Measurements from ENCODE around the gene TMEM273.

Gene TMEM273, protein sequence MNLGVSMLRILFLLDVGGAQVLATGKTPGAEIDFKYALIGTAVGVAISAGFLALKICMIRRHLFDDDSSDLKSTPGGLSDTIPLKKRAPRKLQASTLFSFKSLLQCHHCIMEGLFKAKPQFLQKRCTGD

GRCh38 chr10:49187950-49188761, at the start of gene TMEM273:
Gene TMEM273, minus strand, starts transcription at chr10:49188391. Its CDS starts 55 bp downstream, at chr10:49188336.
- TF ChIP-seq ZFX (IDR thresholded peaks at IDR 0.05) (no peak), CTCF (conservative IDR thresholded peaks at IDR 0.05) (no peak)
- no peak within 1 kb of the TSS for H3K27ac ChIP-seq

DNA sequence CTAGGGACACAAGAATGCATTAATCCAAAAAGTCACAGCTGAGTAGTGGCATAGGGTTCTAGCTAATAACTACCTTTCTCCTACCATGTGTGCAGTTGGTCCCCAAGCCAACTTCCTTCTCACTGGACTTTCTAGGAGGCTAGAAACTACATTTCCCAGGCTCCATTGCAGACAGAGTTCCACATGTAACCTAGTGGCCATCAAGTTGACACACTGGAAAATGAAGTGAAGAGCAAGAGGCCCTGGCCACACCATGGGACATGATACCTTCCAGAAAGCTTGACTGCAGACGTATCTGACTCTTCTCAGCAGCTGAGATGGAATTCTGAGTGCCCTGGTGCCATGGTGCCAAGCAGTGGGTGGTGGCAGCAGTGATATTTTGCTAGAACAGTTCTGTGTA, 49.8 kb upstream of the TMEM273 start:
- TF ChIP-seq CTCF (conservative IDR thresholded peaks at IDR 0.05) = no peak
- TF ChIP-seq ZFX (IDR thresholded peaks at IDR 0.05) = no peak
- no peak overlapping the region for H3K27ac ChIP-seq

GRCh38 chr10:49235392-49235791, 47.2 kb upstream of the TMEM273 start:
- no peak overlapping the region for H3K27ac ChIP-seq
- TF ChIP-seq ZFX (IDR thresholded peaks at IDR 0.05) (no peak), CTCF (conservative IDR thresholded peaks at IDR 0.05) (no peak)

DNA sequence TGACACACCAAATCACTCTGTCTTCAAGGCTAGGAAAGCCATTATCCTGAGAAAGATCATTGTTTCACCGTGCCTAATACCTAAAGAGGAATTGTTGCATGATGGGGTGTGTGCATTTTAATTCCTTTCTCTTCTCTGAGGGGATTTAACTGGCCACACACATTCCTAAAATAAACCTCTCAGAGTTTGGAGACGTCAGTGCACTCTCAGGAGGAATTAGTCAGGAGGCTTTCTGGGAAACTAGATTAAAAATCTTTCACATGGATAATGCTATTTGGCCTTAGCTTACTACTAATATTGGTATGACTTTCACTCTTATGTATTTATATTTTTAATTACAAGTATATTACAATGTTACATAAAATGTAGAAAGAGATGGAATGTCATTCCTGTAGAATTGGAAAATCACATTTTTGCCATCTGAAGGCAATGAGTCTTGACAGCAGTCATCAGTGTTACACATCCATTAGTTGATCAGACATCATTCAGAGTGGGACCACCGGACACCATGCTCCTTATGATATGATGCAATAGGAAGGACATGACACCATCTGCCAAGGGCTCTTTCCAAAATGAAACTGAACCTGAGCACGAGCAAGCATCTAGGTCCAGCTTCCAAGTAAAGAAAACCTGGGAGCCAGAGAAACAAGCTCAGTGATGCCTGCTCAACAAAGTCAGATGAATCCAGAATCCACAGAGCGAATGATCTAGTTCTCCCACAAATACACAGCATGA, 43.1 kb upstream of the TMEM273 start:
- no peak for TF ChIP-seq ZFX (IDR thresholded peaks at IDR 0.05)
- TF ChIP-seq CTCF (conservative IDR thresholded peaks at IDR 0.05) = no peak
- no peak overlapping the region for H3K27ac ChIP-seq

GRCh38 chr10:49230004-49230403, 41.8 kb upstream of the TMEM273 start:
- TF ChIP-seq CTCF (conservative IDR thresholded peaks at IDR 0.05) = no peak
- no peak for TF ChIP-seq ZFX (IDR thresholded peaks at IDR 0.05)

GRCh38 chr10:49228677-49229076, 40.5 kb upstream of the TMEM273 start:
- no peak for TF ChIP-seq ZFX (IDR thresholded peaks at IDR 0.05)
- no peak for TF ChIP-seq CTCF (conservative IDR thresholded peaks at IDR 0.05)
- H3K27ac ChIP-seq = no peak overlapping the region

More at GRCh38 chr10:49230004-49230403, 41.8 kb upstream of the TMEM273 start:
- no peak overlapping the region for H3K27ac ChIP-seq

- no peak for TF ChIP-seq ZFX (IDR thresholded peaks at IDR 0.05)
- no peak for TF ChIP-seq CTCF (conservative IDR thresholded peaks at IDR 0.05)
- H3K27ac ChIP-seq = no peak overlapping the region
Observed at GRCh38 chr10:49227406-49227805, 39.2 kb upstream of the TMEM273 start.

All from C4-2B (cell line).